IPS-15b (cell line): Measurements from ENCODE around the gene AGAP9.
"Not testable (repeated sequence)": the region's sequence is repeated elsewhere in the genome, so short reads cannot be mapped to it uniquely, and the experiment has no call there.

Source experiments
- H3K27me3 ChIP-seq: one replicate; pipeline ENCODE4 v1.6.1; 2013; ENCODE audit warnings: low read length; ENCODE audit not compliant: control insufficient read depth, insufficient read depth
- H3K36me3 ChIP-seq: one replicate; pipeline ENCODE4 v1.6.1; 2013; ENCODE audit warnings: low read length; ENCODE audit not compliant: control insufficient read depth, insufficient read depth
- H3K4me1 ChIP-seq: one replicate; pipeline ENCODE4 v1.6.1; 2013; ENCODE audit warnings: mild to moderate bottlenecking, low read length; ENCODE audit not compliant: control insufficient read depth, insufficient read depth
- H3K4me3 ChIP-seq: one replicate; pipeline ENCODE4 v1.5.1; 2013; ENCODE audit warnings: low read depth, low read length
- H3K9ac ChIP-seq: one replicate; pipeline ENCODE4 v1.6.1; 2013; ENCODE audit warnings: low read depth, mild to moderate bottlenecking, low read length
- H3K9me3 ChIP-seq: one replicate; pipeline ENCODE4 v1.6.1; 2013; ENCODE audit warnings: mild to moderate bottlenecking, low read length; ENCODE audit not compliant: control insufficient read depth, insufficient read depth

The AGAP9 gene

GRCh38 chr10:47482367-47482766 is 41.1 kb downstream of the AGAP9 start:
- H3K9ac ChIP-seq, H3K4me3 ChIP-seq, H3K36me3 ChIP-seq, H3K27me3 ChIP-seq, H3K4me1 ChIP-seq, H3K9me3 ChIP-seq: not testable (repeated sequence)

- H3K4me3 ChIP-seq, H3K9me3 ChIP-seq, H3K4me1 ChIP-seq, H3K9ac ChIP-seq, H3K27me3 ChIP-seq, H3K36me3 ChIP-seq: not testable (repeated sequence)
Measured at GRCh38 chr10:47481768-47482181, 41.7 kb downstream of the AGAP9 start.

- H3K36me3 ChIP-seq, H3K9ac ChIP-seq, H3K9me3 ChIP-seq, H3K4me1 ChIP-seq, H3K27me3 ChIP-seq, H3K4me3 ChIP-seq: not testable (repeated sequence)
Measured at GRCh38 chr10:47481182-47481766, 42.2 kb downstream of the AGAP9 start.

GRCh38 chr10:47480133-47480532 is 43.3 kb downstream of the AGAP9 start:
- H3K36me3 ChIP-seq, H3K9ac ChIP-seq: not testable (repeated sequence)

GRCh38 chr10:47478114-47478513 is 45.3 kb downstream of the AGAP9 start:
- not testable (repeated sequence) for H3K9ac ChIP-seq, H3K4me3 ChIP-seq, H3K4me1 ChIP-seq, H3K27me3 ChIP-seq, H3K9me3 ChIP-seq, H3K36me3 ChIP-seq

More at GRCh38 chr10:47480133-47480532, 43.3 kb downstream of the AGAP9 start:
- H3K27me3 ChIP-seq, H3K4me3 ChIP-seq, H3K9me3 ChIP-seq, H3K4me1 ChIP-seq: not testable (repeated sequence)

GRCh38 chr10:47477078-47477477 is 46.4 kb downstream of the AGAP9 start:
- H3K27me3 ChIP-seq, H3K9ac ChIP-seq, H3K4me3 ChIP-seq, H3K9me3 ChIP-seq, H3K4me1 ChIP-seq, H3K36me3 ChIP-seq: not testable (repeated sequence)

GRCh38 chr10:47475101-47475500 is 48.3 kb downstream of the AGAP9 start:
- H3K27me3 ChIP-seq, H3K4me3 ChIP-seq, H3K4me1 ChIP-seq, H3K36me3 ChIP-seq, H3K9ac ChIP-seq, H3K9me3 ChIP-seq: not testable (repeated sequence)

GRCh38 chr10:47473516-47473915 is 49.9 kb downstream of the AGAP9 start:
- H3K4me1 ChIP-seq, H3K9ac ChIP-seq, H3K4me3 ChIP-seq, H3K36me3 ChIP-seq, H3K9me3 ChIP-seq, H3K27me3 ChIP-seq: not testable (repeated sequence)

GRCh38 chr10:47472647-47473046 is 50.8 kb downstream of the AGAP9 start:
- H3K36me3 ChIP-seq, H3K9me3 ChIP-seq, H3K27me3 ChIP-seq, H3K4me1 ChIP-seq, H3K9ac ChIP-seq, H3K4me3 ChIP-seq: not testable (repeated sequence)

GRCh38 chr10:47472072-47472471 is 51.4 kb downstream of the AGAP9 start:
- not testable (repeated sequence) for H3K9me3 ChIP-seq, H3K36me3 ChIP-seq, H3K4me3 ChIP-seq, H3K27me3 ChIP-seq, H3K9ac ChIP-seq, H3K4me1 ChIP-seq

- not testable (repeated sequence) for H3K9ac ChIP-seq, H3K4me1 ChIP-seq, H3K4me3 ChIP-seq, H3K9me3 ChIP-seq, H3K36me3 ChIP-seq, H3K27me3 ChIP-seq
Measured at GRCh38 chr10:47468731-47469528, 54.5 kb downstream of the AGAP9 start.

- H3K9ac ChIP-seq, H3K27me3 ChIP-seq, H3K9me3 ChIP-seq, H3K4me1 ChIP-seq, H3K4me3 ChIP-seq, H3K36me3 ChIP-seq: not testable (repeated sequence)
Measured at GRCh38 chr10:47467957-47468356, 55.5 kb downstream of the AGAP9 start.
